ENCODE measurements around the gene ACY1.

GRCh38 chr3:51982352-51982837 lies 940 bp upstream of the ACY1 start:
- peak in 1 of 2 donors; percentile 20 for TF ChIP-seq CTCF (IDR thresholded peaks at IDR 0.05)
- TF ChIP-seq EP300 (IDR thresholded peaks at IDR 0.05) = no peak
- no peak for TF ChIP-seq POLR2A (IDR thresholded peaks at IDR 0.05)

Data from suprapubic skin (tissue), 3 donors.